Fibroblast of villous mesenchyme (primary cell): ENCODE data around the gene CFAP46. TPM values are rescaled to one million over a fixed set of nuclear protein-coding genes. Genes with fewer than 3 reads are reported as not detected.
"Not testable (repeated sequence)": the region's sequence is repeated elsewhere in the genome, so short reads cannot be mapped to it uniquely, and the experiment has no call there.

Experiments
- DNase-seq: peaks from one replicate; pipeline ENCODE4 v3.0.0-alpha.2; 2010; ENCODE audit warnings: low read depth
- H3K4me3 ChIP-seq: 2 replicates; pipeline ENCODE4 v1.5.1; 2011; ENCODE audit warnings: low read depth, mild to moderate bottlenecking, low read length
- total RNA-seq: library from RNA; depleted of rRNA; stranded (reverse); fragments of >200 nt; gene quantifications from 2 replicates; pipeline ENCODE4 v1.2.3, GENCODE V29; 2012
- TF ChIP-seq, protein P1 (sequence below): IDR thresholded peaks from 2 replicates; pipeline ENCODE4 v1.5.1; 2012; ENCODE audit warnings: low read depth, mild to moderate bottlenecking, low read length; ENCODE audit not compliant: insufficient read depth

The CFAP46 gene
- total RNA-seq, 1 donor = under 0.01 TPM

DNA sequence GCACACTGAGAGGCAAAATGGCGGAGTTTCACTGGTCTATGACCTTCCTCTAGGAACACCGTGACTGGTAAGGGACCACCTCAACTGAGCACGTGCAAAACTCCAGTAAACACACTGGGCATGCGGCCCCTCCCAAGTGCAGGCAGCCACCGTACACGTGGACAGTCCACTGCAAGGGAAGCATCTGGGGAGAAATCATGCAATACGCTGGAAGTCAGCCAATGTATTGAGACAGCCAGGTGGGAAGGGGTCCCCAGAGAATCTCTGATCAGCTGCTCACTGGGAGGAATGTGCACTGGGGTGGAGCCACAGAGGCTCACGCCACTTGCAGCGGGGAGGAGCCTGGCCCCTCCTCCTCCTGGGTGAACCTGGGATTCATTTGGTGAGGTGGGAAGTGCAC lies 49.3 kb downstream of the CFAP46 start:
- TF ChIP-seq, protein P1, sequence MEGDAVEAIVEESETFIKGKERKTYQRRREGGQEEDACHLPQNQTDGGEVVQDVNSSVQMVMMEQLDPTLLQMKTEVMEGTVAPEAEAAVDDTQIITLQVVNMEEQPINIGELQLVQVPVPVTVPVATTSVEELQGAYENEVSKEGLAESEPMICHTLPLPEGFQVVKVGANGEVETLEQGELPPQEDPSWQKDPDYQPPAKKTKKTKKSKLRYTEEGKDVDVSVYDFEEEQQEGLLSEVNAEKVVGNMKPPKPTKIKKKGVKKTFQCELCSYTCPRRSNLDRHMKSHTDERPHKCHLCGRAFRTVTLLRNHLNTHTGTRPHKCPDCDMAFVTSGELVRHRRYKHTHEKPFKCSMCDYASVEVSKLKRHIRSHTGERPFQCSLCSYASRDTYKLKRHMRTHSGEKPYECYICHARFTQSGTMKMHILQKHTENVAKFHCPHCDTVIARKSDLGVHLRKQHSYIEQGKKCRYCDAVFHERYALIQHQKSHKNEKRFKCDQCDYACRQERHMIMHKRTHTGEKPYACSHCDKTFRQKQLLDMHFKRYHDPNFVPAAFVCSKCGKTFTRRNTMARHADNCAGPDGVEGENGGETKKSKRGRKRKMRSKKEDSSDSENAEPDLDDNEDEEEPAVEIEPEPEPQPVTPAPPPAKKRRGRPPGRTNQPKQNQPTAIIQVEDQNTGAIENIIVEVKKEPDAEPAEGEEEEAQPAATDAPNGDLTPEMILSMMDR = no peak
- no peak for DNase-seq
- no peak overlapping the region for H3K4me3 ChIP-seq

DNA sequence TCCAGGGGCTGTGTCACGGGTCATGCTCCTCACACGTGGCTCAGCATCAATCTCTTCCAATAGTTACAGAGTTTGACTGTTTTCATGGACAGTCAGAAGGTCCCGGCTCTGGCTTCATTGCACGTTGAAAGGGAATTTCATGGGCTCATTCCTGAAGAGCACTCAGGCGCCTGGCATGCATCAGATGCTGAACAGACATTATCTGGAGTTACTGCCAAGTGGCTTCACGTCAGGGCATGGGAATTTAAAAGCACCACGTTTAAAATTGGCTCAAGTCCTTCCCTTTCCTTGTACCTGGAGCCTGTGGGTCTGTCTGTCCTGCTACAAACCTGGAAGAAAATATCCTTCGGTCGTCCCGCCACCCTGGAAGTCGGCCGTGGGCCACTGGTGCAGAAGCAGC lies 50.4 kb downstream of the CFAP46 start:
- TF ChIP-seq, protein P1 = no peak
- peak; percentile 53 for DNase-seq
- H3K4me3 ChIP-seq = no peak overlapping the region

DNA sequence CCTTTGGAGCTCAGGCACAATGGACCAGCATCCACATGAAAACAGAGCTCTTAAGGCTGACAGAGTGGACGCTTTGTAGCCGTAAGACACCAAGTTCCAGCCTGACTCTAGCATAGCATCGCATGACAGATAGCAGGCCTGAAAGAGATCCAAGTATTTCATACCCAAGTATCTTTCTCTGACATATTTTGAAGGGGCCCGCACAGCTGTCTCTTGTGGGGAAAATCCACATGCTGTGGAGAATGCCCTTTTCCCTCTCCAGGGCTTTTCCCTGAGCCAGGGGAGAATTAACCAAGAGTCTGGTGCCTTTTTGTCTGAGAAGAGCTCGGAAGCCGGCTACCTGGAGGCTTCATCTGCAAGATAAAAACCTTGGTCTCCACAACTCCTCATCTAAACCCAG lies 51.0 kb downstream of the CFAP46 start:
- DNase-seq = no peak

DNA sequence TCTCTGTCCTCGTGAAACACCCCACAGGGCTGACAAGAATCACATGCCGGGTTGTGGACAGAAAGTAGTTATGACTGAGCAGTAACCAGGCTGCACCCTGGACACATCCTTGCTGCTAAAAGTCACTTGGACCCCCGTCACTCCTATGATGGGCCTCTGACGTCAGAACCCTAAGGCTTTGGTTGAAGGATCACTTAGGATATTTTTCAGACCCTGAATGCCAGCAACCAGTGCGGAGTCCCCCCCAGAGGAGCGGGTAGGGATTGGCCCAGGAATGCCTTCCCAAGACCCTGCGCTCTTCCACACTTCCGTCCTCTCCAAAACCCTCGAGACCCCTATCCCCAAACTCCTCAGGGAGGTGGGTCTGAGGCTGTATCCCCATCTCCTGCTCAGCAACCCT lies 52.1 kb downstream of the CFAP46 start:
- TF ChIP-seq, protein P1 = no peak
- no peak for DNase-seq

More for the DNA sequence above, 51.0 kb downstream of the CFAP46 start:
- TF ChIP-seq, protein P1 = no peak
- no peak overlapping the region for H3K4me3 ChIP-seq

DNA sequence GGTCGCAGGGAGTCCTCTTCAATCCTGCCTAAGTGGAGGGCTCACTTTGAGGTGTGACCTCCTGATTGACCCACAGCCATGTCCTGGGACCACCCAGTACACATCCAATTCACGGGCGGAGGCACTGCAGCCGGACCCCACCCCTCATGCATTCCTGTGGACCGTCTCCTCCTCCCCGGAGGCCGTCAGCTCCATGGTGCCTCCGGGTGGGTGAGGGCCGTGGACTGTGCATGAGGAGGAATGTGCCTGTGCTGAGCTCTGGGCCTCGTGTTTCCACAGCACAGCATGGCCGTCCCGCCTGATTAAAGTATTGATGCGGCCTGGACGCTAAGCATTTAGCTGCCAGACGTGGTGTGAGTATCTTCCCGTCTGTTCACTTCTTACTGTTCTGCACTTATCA lies 52.8 kb downstream of the CFAP46 start:
- DNase-seq = no peak
- no peak overlapping the region for H3K4me3 ChIP-seq
- TF ChIP-seq, protein P1 = no peak

More for the DNA sequence above, 52.1 kb downstream of the CFAP46 start:
- H3K4me3 ChIP-seq = no peak overlapping the region

DNA sequence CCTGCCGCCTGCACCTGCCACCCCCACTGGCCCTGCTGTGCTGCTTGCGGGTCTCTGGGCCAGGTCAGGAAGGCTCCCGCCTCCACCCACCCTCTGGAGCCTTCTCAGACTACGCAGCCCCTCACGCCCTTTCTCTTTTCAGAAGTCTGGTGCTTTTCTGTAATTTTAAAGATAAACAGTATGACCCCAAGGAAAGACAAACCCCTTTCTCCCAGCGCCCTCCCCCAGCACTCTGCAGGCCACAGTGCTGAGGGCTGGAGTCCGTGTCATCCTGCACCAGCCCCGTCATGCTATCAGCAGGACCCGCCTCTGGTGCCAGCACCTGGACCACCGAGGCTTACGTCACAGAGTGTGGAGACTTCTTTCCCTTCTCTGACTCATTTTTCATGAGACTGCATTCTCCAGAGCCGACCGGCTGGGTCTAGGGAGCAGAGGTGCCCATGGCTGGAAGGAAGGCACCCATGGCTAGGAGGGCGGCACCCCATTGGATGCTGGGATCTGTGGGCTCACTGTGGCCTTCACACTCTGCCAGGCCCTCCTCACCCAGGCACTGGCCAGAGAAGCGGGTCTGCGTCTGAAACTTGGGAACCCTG lies 53.4 kb downstream of the CFAP46 start:
- TF ChIP-seq, protein P1 = no peak
- no peak for DNase-seq
- H3K4me3 ChIP-seq = no peak overlapping the region

DNA sequence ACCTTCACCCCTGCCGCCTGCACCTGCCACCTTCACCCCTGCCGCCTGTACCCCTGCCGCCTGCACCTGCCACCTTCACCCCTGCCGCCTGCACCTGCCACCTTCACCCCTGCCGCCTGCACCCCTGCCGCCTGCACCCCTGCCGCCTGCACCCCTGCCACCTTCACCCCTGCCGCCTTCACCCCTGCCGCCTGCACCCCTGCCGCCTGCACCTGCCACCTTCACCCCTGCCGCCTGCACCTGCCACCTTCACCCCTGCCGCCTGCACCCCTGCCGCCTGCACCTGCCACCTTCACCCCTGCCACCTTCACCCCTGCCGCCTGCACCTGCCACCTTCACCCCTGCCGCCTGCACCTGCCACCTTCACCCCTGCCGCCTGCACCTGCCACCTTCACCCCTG lies 53.9 kb downstream of the CFAP46 start:
- not testable (repeated sequence) for DNase-seq, H3K4me3 ChIP-seq
